H1 (cell line): ENCODE results near the gene FKBP2.

Experiments
- CHD2 ChIP-seq: IDR thresholded peaks from 2 replicates; pipeline ENCODE4 v1.6.1; 2012; ENCODE audit warnings: low read length, improper control_type of control experiment
- HDAC2 ChIP-seq, 2 experiments: fragments of 300-600 bp in 1 of 2; sonication (generic) in 1 of 2; IDR thresholded peaks; 2 replicates each; pipeline ENCODE4 v1.6.1; 2011 to 2012; ENCODE audit warnings: low read depth in 2 of 2, low read length in 2 of 2, mild to moderate bottlenecking in 2 of 2, moderate library complexity in 2 of 2, borderline replicate concordance in 1 of 2, inconsistent platforms in 1 of 2
- NRF1 ChIP-seq: IDR thresholded peaks from 2 replicates; pipeline ENCODE4 v1.6.1; 2011; ENCODE audit warnings: mild to moderate bottlenecking, low read depth, low read length, improper control_type of control experiment
- POLR2A ChIP-seq, 2 experiments: IDR thresholded peaks; 1 replicate in 1 of 2; 2 replicates in 1 of 2; pipeline ENCODE4 v1.6.1; 2011; ENCODE audit warnings: low read depth in 2 of 2, low read length in 2 of 2, mild to moderate bottlenecking in 2 of 2; ENCODE audit errors: control extremely low read depth in 1 of 2
- POLR2AphosphoS5 ChIP-seq: IDR thresholded peaks from 2 replicates; pipeline ENCODE4 v1.6.1; 2011; ENCODE audit warnings: low read depth, low read length
- RNF2 ChIP-seq: fragments of 200-900, 300-1000 bp; sonication (generic); IDR thresholded peaks from 2 replicates; pipeline ENCODE4 v1.7.1; 2016; ENCODE audit warnings: borderline replicate concordance, low read depth, mild to moderate bottlenecking, antibody characterized with exemption, low read length; ENCODE audit not compliant: poor library complexity, severe bottlenecking; ENCODE audit errors: missing control alignments
- SRF ChIP-seq: IDR thresholded peaks from 2 replicates; pipeline ENCODE4 v1.6.1; 2011; ENCODE audit warnings: mild to moderate bottlenecking, low read depth, low read length, moderate library complexity
- YY1 ChIP-seq: IDR thresholded peaks from 2 replicates; pipeline ENCODE4 v1.6.1; 2011; ENCODE audit warnings: low read depth, mild to moderate bottlenecking, low read length
- TF ChIP-seq, protein P1 (sequence below), 3 experiments: IDR thresholded peaks; 1 replicate in 2 of 3; 2 replicates in 1 of 3; pipeline versions ENCODE4 v1.5.1 to v1.6.1; 2011; ENCODE audit warnings: low read length in 3 of 3, mild to moderate bottlenecking in 3 of 3, inconsistent platforms in 2 of 3, low read depth in 1 of 3, moderate library complexity in 1 of 3; ENCODE audit not compliant: insufficient read depth in 1 of 3; ENCODE audit errors: control extremely low read depth in 1 of 3
- TF ChIP-seq, protein P2 (sequence below): IDR thresholded peaks from 2 replicates; pipeline ENCODE4 v1.6.1; 2011; ENCODE audit warnings: low read length, improper control_type of control experiment

DNA sequence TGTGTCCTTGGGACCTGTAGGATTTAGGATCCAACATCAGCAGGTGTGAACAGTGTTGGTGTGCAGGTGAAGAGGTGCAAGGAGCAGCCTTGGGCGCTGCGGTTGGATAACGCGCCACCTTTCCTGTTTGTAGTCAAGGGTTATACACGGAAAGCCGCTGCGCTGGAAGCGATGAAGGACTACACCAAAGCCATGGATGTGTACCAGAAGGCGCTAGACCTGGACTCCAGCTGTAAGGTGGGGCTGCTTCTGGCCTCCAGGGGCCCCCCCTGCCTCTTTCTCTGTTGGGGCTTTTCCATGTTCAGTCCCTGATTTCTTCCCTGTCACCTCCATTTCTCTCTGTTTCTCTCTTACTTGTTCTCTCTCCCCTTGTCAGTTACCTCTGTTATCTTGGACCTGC is 37.9 kb upstream of the FKBP2 start:
- TF ChIP-seq SRF (no peak), NRF1 (no peak), POLR2AphosphoS5 (no peak), HDAC2 (IDR thresholded peaks at IDR 0.05; ENCODE audit: borderline replicate concordance in 1 of 2, low read depth in 2 of 2, low read length in 2 of 2) (no peak), CHD2 (no peak), RNF2 (no peak), YY1 (no peak), POLR2A (IDR thresholded peaks at IDR 0.05; ENCODE audit: control extremely low read depth in 1 of 2, low read depth in 2 of 2, low read length in 2 of 2) (no peak)
- TF ChIP-seq, protein P1, sequence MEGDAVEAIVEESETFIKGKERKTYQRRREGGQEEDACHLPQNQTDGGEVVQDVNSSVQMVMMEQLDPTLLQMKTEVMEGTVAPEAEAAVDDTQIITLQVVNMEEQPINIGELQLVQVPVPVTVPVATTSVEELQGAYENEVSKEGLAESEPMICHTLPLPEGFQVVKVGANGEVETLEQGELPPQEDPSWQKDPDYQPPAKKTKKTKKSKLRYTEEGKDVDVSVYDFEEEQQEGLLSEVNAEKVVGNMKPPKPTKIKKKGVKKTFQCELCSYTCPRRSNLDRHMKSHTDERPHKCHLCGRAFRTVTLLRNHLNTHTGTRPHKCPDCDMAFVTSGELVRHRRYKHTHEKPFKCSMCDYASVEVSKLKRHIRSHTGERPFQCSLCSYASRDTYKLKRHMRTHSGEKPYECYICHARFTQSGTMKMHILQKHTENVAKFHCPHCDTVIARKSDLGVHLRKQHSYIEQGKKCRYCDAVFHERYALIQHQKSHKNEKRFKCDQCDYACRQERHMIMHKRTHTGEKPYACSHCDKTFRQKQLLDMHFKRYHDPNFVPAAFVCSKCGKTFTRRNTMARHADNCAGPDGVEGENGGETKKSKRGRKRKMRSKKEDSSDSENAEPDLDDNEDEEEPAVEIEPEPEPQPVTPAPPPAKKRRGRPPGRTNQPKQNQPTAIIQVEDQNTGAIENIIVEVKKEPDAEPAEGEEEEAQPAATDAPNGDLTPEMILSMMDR (IDR thresholded peaks at IDR 0.05; ENCODE audit: control extremely low read depth in 1 of 3, insufficient read depth in 1 of 3, low read depth in 1 of 3, low read length in 3 of 3): no peak
- TF ChIP-seq, protein P2, sequence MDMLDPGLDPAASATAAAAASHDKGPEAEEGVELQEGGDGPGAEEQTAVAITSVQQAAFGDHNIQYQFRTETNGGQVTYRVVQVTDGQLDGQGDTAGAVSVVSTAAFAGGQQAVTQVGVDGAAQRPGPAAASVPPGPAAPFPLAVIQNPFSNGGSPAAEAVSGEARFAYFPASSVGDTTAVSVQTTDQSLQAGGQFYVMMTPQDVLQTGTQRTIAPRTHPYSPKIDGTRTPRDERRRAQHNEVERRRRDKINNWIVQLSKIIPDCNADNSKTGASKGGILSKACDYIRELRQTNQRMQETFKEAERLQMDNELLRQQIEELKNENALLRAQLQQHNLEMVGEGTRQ: no peak
